IPS DF 6.9 (cell line): Measurements from ENCODE around the gene CFAP97.
A peak's percentile ranks its signal among the peaks of the same experiment; 100 is the strongest.
"Not testable (repeated sequence)": the region's sequence is repeated elsewhere in the genome, so short reads cannot be mapped to it uniquely, and the experiment has no call there.

ENCODE experiments used
- DNase-seq: peaks from one replicate; pipeline ENCODE4 v3.0.0-alpha.2; 2013; ENCODE audit warnings: low read depth, low spot score
- H3K27ac ChIP-seq: one replicate; pipeline ENCODE4 v1.5.1; 2013; ENCODE audit warnings: low read length, control low read depth
- H3K27me3 ChIP-seq: 2 replicates; pipeline ENCODE4 v1.6.1; 2013; ENCODE audit warnings: mild to moderate bottlenecking, low read length; ENCODE audit not compliant: control insufficient read depth, insufficient read depth
- H3K36me3 ChIP-seq: 2 replicates; pipeline ENCODE4 v1.6.1; 2013; ENCODE audit warnings: low read length; ENCODE audit not compliant: control insufficient read depth, insufficient read depth
- H3K4me1 ChIP-seq: 2 replicates; pipeline ENCODE4 v1.6.1; 2013; ENCODE audit warnings: low read length; ENCODE audit not compliant: control insufficient read depth, insufficient read depth
- H3K4me3 ChIP-seq: 2 replicates; pipeline ENCODE4 v1.5.1; 2013; ENCODE audit warnings: mild to moderate bottlenecking, low read length
- H3K9me3 ChIP-seq: 2 replicates; pipeline ENCODE4 v1.6.1; 2013; ENCODE audit warnings: low read length, inconsistent platforms; ENCODE audit not compliant: control insufficient read depth, insufficient read depth
- WGBS: extraction: QIAGEN DNeasy Blood & Tissue Kit; methylation state at CpG from one replicate; pipeline ENCODE4 v1.1.7; 2013; ENCODE audit warnings: mixed read lengths, missing lambda C conversion rate; ENCODE audit not compliant: insufficient read length, insufficient coverage; 5-methylcytosine and 5-hydroxymethylcytosine counted together

CFAP97 gene

GRCh38 chr4:185203486-185204237, at the start of gene CFAP97:
CFAP97 (minus strand) TSS chr4:185204000; CDS start chr4:185191196, 12,804 bp downstream.
- no peak for DNase-seq
- Histone ChIP-seq H3K36me3 (no peaks in the 10 kb centered on the region), H3K9me3 (no peaks in the 10 kb centered on the region), H3K27ac (no peak within 1 kb of the TSS), H3K4me1 (0 out of 2 replicates have a peak, but pooled peaks cover 2% of the 10 kb centered on the region), H3K4me3 (peak within 1 kb of the TSS; percentile 60; the same call in 1 of the 2 replicates), H3K27me3 (no peaks in the 10 kb centered on the region)
- WGBS, result no CpG with 5 or more reads among the region's 103 CpGs

DNA sequence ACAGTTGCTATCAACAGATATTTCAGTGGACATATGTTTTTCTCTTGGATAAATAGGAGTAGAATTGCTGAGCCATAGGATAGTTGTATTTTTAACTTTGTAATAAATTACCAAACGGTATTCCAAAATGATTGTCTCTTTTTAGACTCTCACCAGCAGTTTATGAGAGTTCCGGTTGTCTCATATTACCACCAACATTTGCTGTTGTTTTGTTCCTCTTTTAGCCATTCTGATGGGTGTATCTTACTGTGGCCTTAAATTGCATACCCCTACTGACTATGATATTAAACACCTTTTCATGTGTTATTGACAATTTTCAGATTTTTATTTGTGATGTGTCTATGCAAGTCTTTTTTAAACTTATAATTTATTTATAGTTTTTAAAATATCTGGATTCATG, 45.3 kb upstream of the CFAP97 start:
- no peak for DNase-seq
- Histone ChIP-seq H3K9me3 (no peaks in the 10 kb centered on the region), H3K36me3 (no peaks in the 10 kb centered on the region), H3K27me3 (no peaks in the 10 kb centered on the region), H3K27ac (no peak overlapping the region), H3K4me1 (no peaks in the 10 kb centered on the region), H3K4me3 (no peak overlapping the region)
- WGBS, result no CpG with 5 or more reads among the region's 2 CpGs

GRCh38 chr4:185248393-185249039, 44.7 kb upstream of the CFAP97 start:
- no peaks in the 10 kb centered on the region for H3K4me1 ChIP-seq
- DNase-seq, result no peak
- no CpG with 5 or more reads among the region's 3 CpGs for WGBS

DNA sequence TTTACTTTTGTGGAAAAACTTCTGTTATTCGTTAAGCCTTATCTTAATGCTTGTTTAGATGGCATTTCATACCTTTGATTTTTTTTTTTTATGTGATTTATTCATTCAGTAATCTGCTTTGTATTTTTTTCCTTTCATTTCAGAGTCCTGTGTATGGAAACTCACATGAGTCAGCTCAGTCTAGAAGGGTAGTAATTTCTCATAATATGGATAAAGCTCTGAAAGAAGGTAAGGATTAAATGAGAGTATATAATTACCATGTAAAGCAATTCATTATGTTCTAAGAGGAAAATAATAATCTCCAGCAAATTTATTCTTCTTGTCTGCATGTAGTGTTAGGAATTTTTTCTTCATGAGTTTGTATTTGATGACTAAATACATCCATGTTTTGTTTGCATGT, 43.4 kb upstream of the CFAP97 start:
- H3K9me3 ChIP-seq, result no peaks in the 10 kb centered on the region
- H3K27me3 ChIP-seq, result no peaks in the 10 kb centered on the region
- H3K4me3 ChIP-seq, result no peak overlapping the region
- H3K27ac ChIP-seq, result no peak overlapping the region
- no peaks in the 10 kb centered on the region for H3K4me1 ChIP-seq
- no CpG with 5 or more reads among the region's 1 CpG for WGBS
- no peak for DNase-seq
- H3K36me3 ChIP-seq, result no peaks in the 10 kb centered on the region

More at GRCh38 chr4:185248393-185249039, 44.7 kb upstream of the CFAP97 start:
- Histone ChIP-seq H3K27me3 (no peaks in the 10 kb centered on the region), H3K36me3 (no peaks in the 10 kb centered on the region), H3K4me3 (no peak overlapping the region), H3K27ac (no peak overlapping the region), H3K9me3 (no peaks in the 10 kb centered on the region)

GRCh38 chr4:185246453-185246852, 42.7 kb upstream of the CFAP97 start:
- H3K27ac ChIP-seq, result no peak overlapping the region
- no peak overlapping the region for H3K4me3 ChIP-seq
- no peaks in the 10 kb centered on the region for H3K9me3 ChIP-seq
- H3K36me3 ChIP-seq, result no peaks in the 10 kb centered on the region
- no peaks in the 10 kb centered on the region for H3K4me1 ChIP-seq
- no CpG with 5 or more reads among the region's 1 CpG for WGBS
- no peak for DNase-seq
- H3K27me3 ChIP-seq, result no peaks in the 10 kb centered on the region

DNA sequence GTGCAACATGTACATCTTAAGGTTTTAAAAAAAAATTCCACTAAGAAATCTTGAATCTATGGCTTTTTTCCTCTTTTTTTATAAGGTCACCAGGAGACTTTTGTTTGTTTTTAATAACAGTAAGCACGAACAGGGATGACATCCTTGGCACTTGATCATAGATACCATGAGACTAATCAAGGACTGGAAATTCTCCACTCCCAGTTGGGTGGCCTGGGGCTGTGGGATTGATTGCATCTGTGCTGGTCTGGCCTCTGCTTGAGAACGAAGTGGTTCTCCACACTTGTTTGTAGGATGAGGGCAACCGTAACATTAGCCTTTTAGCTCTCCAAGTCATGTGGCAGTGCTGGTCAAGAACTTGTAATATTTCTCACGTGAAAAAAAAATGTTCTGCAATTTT, 41.0 kb upstream of the CFAP97 start:
- no CpG with 5 or more reads among the region's 4 CpGs for WGBS
- Histone ChIP-seq H3K27me3 (no peaks in the 10 kb centered on the region), H3K4me3 (no peak overlapping the region), H3K9me3 (no peaks in the 10 kb centered on the region), H3K27ac (no peak overlapping the region), H3K4me1 (no peaks in the 10 kb centered on the region), H3K36me3 (no peaks in the 10 kb centered on the region)
- no peak for DNase-seq

DNA sequence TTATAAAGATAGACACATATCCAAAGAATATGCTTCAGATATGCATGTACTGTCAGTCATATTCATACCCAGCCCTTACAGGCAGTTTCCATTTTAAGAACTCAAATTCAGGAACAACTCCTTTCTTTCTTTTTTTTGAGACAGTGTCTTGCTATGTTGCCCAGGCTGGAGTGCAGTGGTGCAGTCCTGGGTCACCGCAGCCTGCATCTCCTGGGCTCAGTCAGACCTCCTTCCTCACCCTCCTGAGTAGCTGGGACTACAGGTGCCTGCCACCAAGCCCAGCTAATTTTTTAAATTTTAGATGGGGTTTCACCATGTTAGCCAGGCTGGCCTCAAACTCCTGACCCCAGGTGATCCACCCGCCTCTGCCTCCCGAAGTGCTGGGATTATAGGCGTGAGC, 40.1 kb upstream of the CFAP97 start:
- WGBS, result no CpG with 5 or more reads among the region's 4 CpGs
- H3K4me1 ChIP-seq, result no peaks in the 10 kb centered on the region
- H3K27ac ChIP-seq, result no peak overlapping the region
- no peaks in the 10 kb centered on the region for H3K9me3 ChIP-seq
- DNase-seq, result no peak
- no peaks in the 10 kb centered on the region for H3K36me3 ChIP-seq
- H3K27me3 ChIP-seq, result no peaks in the 10 kb centered on the region
- no peak overlapping the region for H3K4me3 ChIP-seq

GRCh38 chr4:185242749-185243533, 39.1 kb upstream of the CFAP97 start:
- no peak for DNase-seq
- H3K27me3 ChIP-seq, result no peaks in the 10 kb centered on the region
- no peaks in the 10 kb centered on the region; the same call in 1 of the 2 replicates for H3K9me3 ChIP-seq
- no peaks in the 10 kb centered on the region for H3K36me3 ChIP-seq
- no peaks in the 10 kb centered on the region for H3K4me1 ChIP-seq
- no peak overlapping the region for H3K27ac ChIP-seq
- WGBS, result no CpG with 5 or more reads among the region's 6 CpGs
- no peak overlapping the region for H3K4me3 ChIP-seq

DNA sequence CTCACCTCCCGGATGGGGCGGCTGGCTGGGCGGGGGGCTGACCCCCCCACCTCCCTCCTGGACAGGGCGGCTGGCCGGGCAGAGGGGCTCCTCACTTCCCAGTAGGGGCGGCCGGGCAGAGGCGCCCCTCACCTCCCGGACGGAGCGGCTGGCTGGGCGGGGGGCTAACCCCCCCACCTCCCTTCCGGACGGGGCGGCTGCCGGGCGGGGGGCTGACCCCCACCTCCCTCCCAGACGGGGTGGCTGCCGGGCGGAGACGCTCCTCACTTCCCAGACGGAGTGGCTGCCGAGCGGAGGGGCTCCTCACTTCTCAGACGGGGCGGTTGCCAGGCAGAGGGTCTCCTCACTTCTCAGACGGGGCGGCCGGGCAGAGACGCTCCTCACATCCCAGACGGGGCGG, 36.7 kb upstream of the CFAP97 start:
- not testable (repeated sequence) for H3K27me3 ChIP-seq, H3K9me3 ChIP-seq, DNase-seq, H3K36me3 ChIP-seq, H3K4me1 ChIP-seq, H3K27ac ChIP-seq, H3K4me3 ChIP-seq
- no CpG with 5 or more reads among the region's 32 CpGs for WGBS

DNA sequence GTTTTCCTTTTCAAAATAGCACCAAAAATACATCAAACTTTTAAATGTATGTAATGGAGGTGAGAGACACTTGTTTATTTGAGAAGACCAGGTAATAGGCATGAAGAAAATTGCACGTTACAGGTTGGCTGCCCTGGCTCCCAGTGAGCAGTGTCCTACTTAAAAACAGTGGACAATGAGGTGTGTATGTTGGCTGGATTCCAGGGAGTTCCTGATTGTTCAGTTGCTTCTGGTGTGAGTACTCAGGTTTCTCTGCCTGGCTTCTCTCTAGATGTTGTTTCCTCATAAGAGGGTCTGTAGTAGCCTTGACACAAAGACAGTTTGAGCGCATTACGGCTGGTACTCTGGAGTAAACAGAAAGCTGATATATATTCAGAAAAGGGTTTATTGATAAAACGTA, 35.0 kb upstream of the CFAP97 start:
- no CpG with 5 or more reads among the region's 4 CpGs for WGBS
- H3K36me3 ChIP-seq, result no peaks in the 10 kb centered on the region
- no peak for DNase-seq

More for the DNA sequence above, 35.0 kb upstream of the CFAP97 start:
- Histone ChIP-seq H3K27me3 (no peaks in the 10 kb centered on the region), H3K4me1 (no peaks in the 10 kb centered on the region), H3K27ac (no peak overlapping the region), H3K4me3 (no peak overlapping the region), H3K9me3 (no peaks in the 10 kb centered on the region; the same call in 1 of the 2 replicates)
